ENCODE data around the gene TUT1. TPM values are rescaled to one million over a fixed set of nuclear protein-coding genes. Genes with fewer than 3 reads are reported as not detected.

TUT1 gene
- polyA plus RNA-seq, 12 donors, result 7.8 to 17.4 (median 14.4) TPM; not detected in 1

- no peak for DNase-seq
Measured at GRCh38 chr11:62542111-62542745, 49.1 kb downstream of the TUT1 start.

- DNase-seq, result peak; percentile 24
Measured at GRCh38 chr11:62540804-62541701, 50.3 kb downstream of the TUT1 start.

- DNase-seq, result no peak
Measured at GRCh38 chr11:62539238-62539925, 51.9 kb downstream of the TUT1 start.

- DNase-seq, result no peak
Measured at GRCh38 chr11:62538470-62539237, 52.7 kb downstream of the TUT1 start.

- DNase-seq, result no peak
Measured at GRCh38 chr11:62536301-62536957, 54.9 kb downstream of the TUT1 start.

GRCh38 chr11:62535802-62536201 is 55.5 kb downstream of the TUT1 start:
- no peak for DNase-seq

GRCh38 chr11:62534779-62535545 is 56.4 kb downstream of the TUT1 start:
- DNase-seq, result no peak

GRCh38 chr11:62532096-62532495 is 59.2 kb downstream of the TUT1 start:
- DNase-seq, result no peak

Other genes starting within 250 kb of the TUT1 start
- gene SCGB1A1, start 172.5 kb downstream of the TUT1 start, polyA plus RNA-seq (ENCODE audit: insufficient read length in 12 of 12), result not detected
- 100 to 1,000 TPM; 101 to 395 (median 301) TPM for gene AHNAK, start 44.7 kb downstream of the TUT1 start, polyA plus RNA-seq (ENCODE audit: insufficient read length in 12 of 12)
- gene EEF1G, start 17.6 kb downstream of the TUT1 start, polyA plus RNA-seq (ENCODE audit: insufficient read length in 12 of 12), result 1,000 to 10,000 TPM in 11 of 12 donors, 100 to 1,000 TPM in 1; 357 to 3,515 (median 3,174) TPM
- gene MTA2, start 10.3 kb upstream of the TUT1 start, polyA plus RNA-seq (ENCODE audit: insufficient read length in 12 of 12), result 100 to 1,000 TPM in 1 of 12 donors, 10 to 100 TPM in 11; 29.1 to 168 (median 45.1) TPM
- gene EML3, start 21.3 kb upstream of the TUT1 start, polyA plus RNA-seq (ENCODE audit: insufficient read length in 12 of 12), result 10 to 100 TPM in 11 of 12 donors, not detected in 1; 12.1 to 35.5 (median 16.2) TPM
- 1 to 10 TPM in 9 of 12 donors, under 1 TPM in 1, not detected in 2; 0.87 to 3.2 (median 1.6) TPM for gene ROM1, start 21.7 kb upstream of the TUT1 start, polyA plus RNA-seq (ENCODE audit: insufficient read length in 12 of 12)
- 10 to 100 TPM in 11 of 12 donors, not detected in 1; 13.2 to 40.2 (median 15.7) TPM for gene B3GAT3, start 30.5 kb upstream of the TUT1 start, polyA plus RNA-seq (ENCODE audit: insufficient read length in 12 of 12)
- gene GANAB, start 55.1 kb upstream of the TUT1 start, polyA plus RNA-seq (ENCODE audit: insufficient read length in 12 of 12), result 100 to 1,000 TPM; 131 to 283 (median 176) TPM
- 10 to 100 TPM in 7 of 12 donors, 1 to 10 TPM in 4, not detected in 1; 8.0 to 13.0 (median 10.7) TPM for gene INTS5, start 61.8 kb upstream of the TUT1 start, polyA plus RNA-seq (ENCODE audit: insufficient read length in 12 of 12)
- 10 to 100 TPM in 11 of 12 donors, not detected in 1; 27.4 to 66.5 (median 34.9) TPM for gene C11orf98, start 73.7 kb upstream of the TUT1 start, polyA plus RNA-seq (ENCODE audit: insufficient read length in 12 of 12)
- gene CSKMT, start 73.8 kb upstream of the TUT1 start, polyA plus RNA-seq (ENCODE audit: insufficient read length in 12 of 12), result 1 to 10 TPM in 10 of 12 donors, not detected in 2; 2.3 to 3.6 (median 2.8) TPM
- gene UQCC3, start 80.2 kb upstream of the TUT1 start, polyA plus RNA-seq (ENCODE audit: insufficient read length in 12 of 12), result 1 to 10 TPM in 10 of 12 donors, not detected in 2; 4.2 to 6.5 (median 4.7) TPM
- gene LBHD1, start 80.7 kb upstream of the TUT1 start, polyA plus RNA-seq (ENCODE audit: insufficient read length in 12 of 12), result 1 to 10 TPM in 11 of 12 donors, not detected in 1; 3.3 to 9.5 (median 6.4) TPM
- gene UBXN1, start 87.5 kb upstream of the TUT1 start, polyA plus RNA-seq (ENCODE audit: insufficient read length in 12 of 12), result 100 to 1,000 TPM in 11 of 12 donors, not detected in 1; 110 to 172 (median 124) TPM
- gene LRRN4CL, start 98.0 kb upstream of the TUT1 start, polyA plus RNA-seq (ENCODE audit: insufficient read length in 12 of 12), result 10 to 100 TPM in 11 of 12 donors, not detected in 1; 13.6 to 31.1 (median 17.5) TPM
- gene BSCL2, start 115.9 kb upstream of the TUT1 start, polyA plus RNA-seq (ENCODE audit: insufficient read length in 12 of 12), result 10 to 100 TPM in 11 of 12 donors, not detected in 1; 16.3 to 71.7 (median 23.7) TPM
- gene GNG3, start 116.2 kb upstream of the TUT1 start, polyA plus RNA-seq (ENCODE audit: insufficient read length in 12 of 12), result 1 to 10 TPM in 1 of 12 donors, under 1 TPM in 8, not detected in 3; 0.34 to 1.2 (median 0.70) TPM
- 10 to 100 TPM in 11 of 12 donors, not detected in 1; 40.6 to 57.1 (median 49.4) TPM for gene HNRNPUL2, start 135.9 kb upstream of the TUT1 start, polyA plus RNA-seq (ENCODE audit: insufficient read length in 12 of 12)
- 10 to 100 TPM in 11 of 12 donors, not detected in 1; 26.5 to 59.9 (median 30.2) TPM for gene TTC9C, start 137.0 kb upstream of the TUT1 start, polyA plus RNA-seq (ENCODE audit: insufficient read length in 12 of 12)
- 1 to 10 TPM in 10 of 12 donors, not detected in 2; 3.1 to 5.1 (median 4.2) TPM for gene ZBTB3, start 162.6 kb upstream of the TUT1 start, polyA plus RNA-seq (ENCODE audit: insufficient read length in 12 of 12)
- 100 to 1,000 TPM in 2 of 12 donors, 10 to 100 TPM in 9, not detected in 1; 60.7 to 102 (median 88.3) TPM for gene POLR2G, start 170.1 kb upstream of the TUT1 start, polyA plus RNA-seq (ENCODE audit: insufficient read length in 12 of 12)
- 10 to 100 TPM in 11 of 12 donors, not detected in 1; 11.8 to 67.7 (median 14.6) TPM for gene TAF6L, start 179.9 kb upstream of the TUT1 start, polyA plus RNA-seq (ENCODE audit: insufficient read length in 12 of 12)
- 10 to 100 TPM in 11 of 12 donors, not detected in 1; 25.7 to 41.4 (median 28.8) TPM for gene TMEM179B, start 195.9 kb upstream of the TUT1 start, polyA plus RNA-seq (ENCODE audit: insufficient read length in 12 of 12)
- 10 to 100 TPM in 10 of 12 donors, not detected in 2; 11.9 to 16.9 (median 15.1) TPM for gene TMEM223, start 200.5 kb upstream of the TUT1 start, polyA plus RNA-seq (ENCODE audit: insufficient read length in 12 of 12)
- gene NXF1, start 213.9 kb upstream of the TUT1 start, polyA plus RNA-seq (ENCODE audit: insufficient read length in 12 of 12), result 100 to 1,000 TPM in 1 of 12 donors, 10 to 100 TPM in 10, not detected in 1; 55.0 to 132 (median 69.9) TPM
- 10 to 100 TPM in 11 of 12 donors, not detected in 1; 29.8 to 50.9 (median 34.3) TPM for gene STX5, start 240.5 kb upstream of the TUT1 start, polyA plus RNA-seq (ENCODE audit: insufficient read length in 12 of 12)
- gene TEX54, start 241.3 kb upstream of the TUT1 start, polyA plus RNA-seq (ENCODE audit: insufficient read length in 12 of 12), result under 1 TPM in 2 of 12 donors, not detected in 10; 0.42 to 0.80 TPM
- 10 to 100 TPM in 11 of 12 donors, not detected in 1; 19.1 to 36.6 (median 30.7) TPM for gene WDR74, start 248.1 kb upstream of the TUT1 start, polyA plus RNA-seq (ENCODE audit: insufficient read length in 12 of 12)

Measured in muscle of arm (tissue), 12 donors.